SU-DHL-6 (cell line): ENCODE measurements around the gene RRM1.

Experiments used
- EZH2phosphoT487 ChIP-seq: fragments of 200-600 bp; sonication (generic), shearing (Covaris generic); conservative IDR thresholded peaks from 2 replicates; pipeline ENCODE4 v1.6.1; 2018; ENCODE audit warnings: mild to moderate bottlenecking, antibody characterized with exemption, low read length, moderate library complexity, mixed read lengths
- TF ChIP-seq, protein P1 (sequence below): fragments of 200-600 bp; sonication (generic); IDR thresholded peaks from one replicate; pipeline ENCODE4 v1.5.1; 2017; ENCODE audit warnings: antibody characterized with exemption, mild to moderate bottlenecking, low read length, moderate library complexity; ENCODE audit not compliant: insufficient read depth, poor library complexity, severe bottlenecking

- TF ChIP-seq, protein P1, sequence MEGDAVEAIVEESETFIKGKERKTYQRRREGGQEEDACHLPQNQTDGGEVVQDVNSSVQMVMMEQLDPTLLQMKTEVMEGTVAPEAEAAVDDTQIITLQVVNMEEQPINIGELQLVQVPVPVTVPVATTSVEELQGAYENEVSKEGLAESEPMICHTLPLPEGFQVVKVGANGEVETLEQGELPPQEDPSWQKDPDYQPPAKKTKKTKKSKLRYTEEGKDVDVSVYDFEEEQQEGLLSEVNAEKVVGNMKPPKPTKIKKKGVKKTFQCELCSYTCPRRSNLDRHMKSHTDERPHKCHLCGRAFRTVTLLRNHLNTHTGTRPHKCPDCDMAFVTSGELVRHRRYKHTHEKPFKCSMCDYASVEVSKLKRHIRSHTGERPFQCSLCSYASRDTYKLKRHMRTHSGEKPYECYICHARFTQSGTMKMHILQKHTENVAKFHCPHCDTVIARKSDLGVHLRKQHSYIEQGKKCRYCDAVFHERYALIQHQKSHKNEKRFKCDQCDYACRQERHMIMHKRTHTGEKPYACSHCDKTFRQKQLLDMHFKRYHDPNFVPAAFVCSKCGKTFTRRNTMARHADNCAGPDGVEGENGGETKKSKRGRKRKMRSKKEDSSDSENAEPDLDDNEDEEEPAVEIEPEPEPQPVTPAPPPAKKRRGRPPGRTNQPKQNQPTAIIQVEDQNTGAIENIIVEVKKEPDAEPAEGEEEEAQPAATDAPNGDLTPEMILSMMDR: no peak
- TF ChIP-seq EZH2phosphoT487: no peak
Observed at GRCh38 chr11:4127357-4127756, 32.8 kb downstream of the RRM1 start.
